Right cardiac atrium (tissue), 5 donors: ENCODE results near the gene MNT. TPM values are rescaled to one million over a fixed set of nuclear protein-coding genes. Genes with fewer than 3 reads are reported as not detected.
A peak's percentile ranks its signal among the peaks of the same experiment; 100 is the strongest.

Source experiments
- ATAC-seq, 2 donors: fragments of 200-7000 bp; cut with Tn5 transposase; one replicate each; pipeline versions ENCODE4 v1.8.0 to v1.9.1; 2020; ENCODE audit warnings: moderate library complexity in 2 of 2, mild to moderate bottlenecking in 1 of 2
- DNase-seq, 3 donors: peaks; one replicate each; pipeline ENCODE4 v3.0.0-alpha.2; 2020
- H3K27ac ChIP-seq: one replicate; pipeline ENCODE4 v1.5.1; 2013; ENCODE audit warnings: mild to moderate bottlenecking, low read length, control low read depth, moderate library complexity
- H3K27me3 ChIP-seq: one replicate; pipeline ENCODE4 v1.6.1; 2013; ENCODE audit not compliant: control insufficient read depth, insufficient read depth
- H3K4me1 ChIP-seq: one replicate; pipeline ENCODE4 v1.6.1; 2013; ENCODE audit warnings: low read length; ENCODE audit not compliant: control insufficient read depth, insufficient read depth
- H3K4me3 ChIP-seq: one replicate; pipeline ENCODE4 v1.5.1; 2013; ENCODE audit warnings: low read length, control low read depth
- H3K9me3 ChIP-seq: one replicate; pipeline ENCODE4 v1.6.1; 2013; ENCODE audit warnings: low read length; ENCODE audit not compliant: control insufficient read depth
- WGBS: extraction: QIAGEN DNeasy Blood & Tissue Kit; methylation state at CpG from one replicate; pipeline ENCODE4 v1.1.7; 2013; 5-methylcytosine and 5-hydroxymethylcytosine counted together
- intact Hi-C, 4 donors: fragments of 100-400 bp; cut with DNase I; formaldehyde crosslinking; loops; one replicate each; pipeline versions ENCODE4 v1.11.0 to v1.14.0; 2022 to 2023
- polyA plus RNA-seq: library from polyadenylated mRNA; stranded (reverse); fragments of 200-250 nt; gene quantifications from one replicate; pipeline ENCODE4 v1.2.3, GENCODE V29; 2013
- total RNA-seq, 4 donors: library from RNA; stranded (reverse); fragmentation: NEBNext Ultra II Directional; extraction: Animal tissue kit (Norgen Biotek cat#: 25700); gene quantifications; one replicate each; pipeline ENCODE4 v1.2.1, GENCODE V29; 2021
- donor health status: healthy with polysubstance abuse.
- donor health status: DM: no; HTN: yes; CAD: no.
- donor health status: DM: no; HTN: no; CAD: no.
- donor health status: DM: no; HTN: yes; CAD: no; lungs with severe emphysema.
- donor health status: DM: yes; HTN: yes; CAD: no.

MNT gene
- total and polyA plus RNA-seq, 5 donors, result 6.8 to 11.8 (median 10.6) TPM

DNA sequence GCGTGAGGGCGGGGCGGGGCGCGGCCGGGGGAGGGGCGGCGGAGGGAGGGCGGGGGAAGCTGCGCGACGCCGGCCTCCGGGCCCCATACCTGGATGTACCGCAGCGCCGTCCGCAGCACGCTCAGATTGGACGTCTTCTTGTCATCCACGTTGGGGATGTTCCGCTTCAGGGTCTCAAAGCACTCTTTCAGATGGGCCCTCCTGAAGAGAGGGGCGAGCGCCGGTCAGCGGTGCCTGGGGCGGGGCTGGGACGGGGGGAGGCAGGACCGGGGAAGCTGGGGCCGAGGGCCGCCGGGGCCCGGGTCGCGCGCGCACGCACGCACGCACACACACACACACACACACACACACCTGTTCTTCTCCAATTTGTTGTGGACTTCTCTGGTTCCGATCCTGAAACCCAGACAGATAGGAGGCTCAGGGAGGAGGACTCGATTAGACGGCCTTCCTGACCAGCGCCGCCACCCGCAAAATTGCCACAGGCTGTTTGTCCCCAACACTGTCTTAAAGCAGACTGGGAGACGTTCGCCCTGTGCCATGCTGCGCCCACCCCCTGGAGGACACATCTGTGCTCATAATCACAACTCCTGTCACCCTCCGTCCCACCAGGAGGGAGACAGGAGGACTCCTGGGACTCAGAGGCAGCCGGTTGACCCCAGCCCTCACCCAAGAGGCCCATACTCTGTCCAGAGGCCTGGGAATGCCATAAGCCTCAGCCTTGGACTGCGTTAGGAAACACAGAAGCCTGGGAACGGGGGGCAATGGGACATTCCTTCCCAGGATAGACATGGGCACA, 6.7 kb downstream of the MNT start:
- Histone ChIP-seq H3K27me3 (no peaks in the 10 kb centered on the region), H3K4me3 (peak overlapping the region; percentile 71), H3K9me3 (no peaks in the 10 kb centered on the region), H3K27ac (peak overlapping the region; percentile 22), H3K4me1 (peaks cover 21% of the 10 kb centered on the region)
- ATAC-seq (no peak), DNase-seq (peak in 2 of 3 donors; percentile 37 to 66)
- 23% methylated on average over 53 of the region's 53 CpGs for WGBS
- intact Hi-C loops, result no loop called here

DNA sequence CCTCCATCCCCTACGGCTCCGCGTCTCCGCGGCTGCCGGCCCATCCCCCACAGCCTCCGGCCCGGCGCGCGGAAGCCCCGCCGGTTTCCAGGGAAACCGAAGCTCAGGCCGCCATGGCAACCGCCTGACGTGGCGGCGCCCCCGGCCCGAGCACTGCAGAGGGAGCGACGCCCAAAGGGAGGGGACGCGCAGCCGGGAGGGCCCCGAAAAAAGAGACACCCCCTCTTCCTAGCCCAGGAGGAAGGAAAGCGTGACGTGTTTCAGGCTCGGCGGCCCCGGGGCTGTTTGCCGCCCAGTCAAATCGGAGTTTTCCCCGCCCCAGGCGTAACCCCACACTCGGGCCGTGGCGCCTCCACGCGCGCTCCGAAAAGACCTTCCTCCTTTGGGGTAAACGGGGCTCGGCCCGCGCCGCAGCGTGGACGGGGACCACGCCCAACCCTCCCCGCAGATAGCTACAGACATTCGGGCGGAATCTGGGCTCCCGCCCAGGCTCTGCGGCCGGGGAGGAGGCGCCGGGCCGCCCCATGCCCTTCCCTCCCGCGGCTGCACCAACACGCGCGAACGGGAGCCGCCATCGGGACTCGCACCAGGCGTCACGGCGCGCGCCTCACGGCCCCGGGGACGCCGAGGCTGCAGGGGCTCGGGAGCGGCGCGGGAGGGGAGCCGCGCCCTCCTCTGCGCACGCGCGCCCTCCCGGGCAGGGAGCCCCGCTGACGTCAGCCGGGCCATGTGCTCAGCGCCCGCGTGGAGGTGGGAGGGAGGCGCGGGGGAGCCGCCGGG, 7.5 kb downstream of the MNT start:
- no peaks in the 10 kb centered on the region for H3K27me3 ChIP-seq
- ATAC-seq (peak; percentile 49 to 66), DNase-seq (peak; percentile 92 to 97 (median 97))
- intact Hi-C loops, result no loop called here
- peaks cover 19% of the 10 kb centered on the region for H3K4me1 ChIP-seq
- H3K27ac ChIP-seq, result peak overlapping the region; percentile 85
- no peaks in the 10 kb centered on the region for H3K9me3 ChIP-seq
- WGBS, result under 1% methylated on average over 99 of the region's 99 CpGs
- peak overlapping the region; percentile 71 for H3K4me3 ChIP-seq

DNA sequence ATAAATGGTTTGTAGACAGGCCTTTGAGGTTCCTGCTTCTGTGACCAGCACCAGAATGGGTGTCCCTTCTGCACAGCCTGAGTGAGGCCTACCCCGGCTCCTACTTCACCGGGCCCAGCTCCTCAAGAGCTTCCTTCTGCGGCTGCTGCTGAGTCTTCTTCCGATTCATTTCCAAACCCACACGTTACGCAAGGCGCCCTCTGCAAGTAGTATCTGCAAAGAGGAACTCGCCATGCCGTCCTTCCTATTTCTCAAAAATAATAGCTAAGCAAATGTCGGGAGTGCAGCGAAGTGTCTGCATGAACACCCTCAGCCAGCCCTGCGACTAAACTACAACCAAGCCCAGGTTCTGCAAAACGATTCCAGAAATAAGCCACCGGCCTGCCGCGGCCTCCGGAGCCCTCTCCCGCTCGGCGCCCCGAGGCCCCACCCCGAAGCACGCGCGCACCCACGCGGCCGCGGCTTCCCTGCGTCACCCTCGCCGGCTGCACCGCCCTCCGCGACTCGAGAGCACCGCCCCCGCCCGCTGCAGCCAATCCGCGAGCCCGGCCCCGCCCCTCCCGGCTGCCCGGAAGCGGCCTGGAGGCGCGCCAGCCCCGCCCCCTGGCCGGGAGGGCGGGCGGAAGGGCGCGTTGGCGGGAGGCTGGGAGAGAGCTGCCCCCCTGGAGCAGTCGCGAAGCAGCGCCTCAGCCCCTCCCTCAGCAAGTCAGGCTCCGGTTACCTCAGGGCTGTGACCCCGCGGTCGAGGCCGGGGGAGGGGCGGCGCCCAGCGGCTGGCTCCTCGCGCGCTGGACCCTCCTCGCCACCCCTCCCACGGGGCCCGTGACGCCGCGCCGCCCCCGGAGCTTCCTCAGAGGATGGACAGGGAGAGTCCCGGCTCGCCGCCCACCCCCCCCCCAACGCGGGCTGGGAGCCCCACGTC, 8.3 kb downstream of the MNT start:
- H3K27ac ChIP-seq, result peak overlapping the region; percentile 85
- peak overlapping the region; percentile 71 for H3K4me3 ChIP-seq
- no peaks in the 10 kb centered on the region for H3K9me3 ChIP-seq
- H3K27me3 ChIP-seq, result no peaks in the 10 kb centered on the region
- intact Hi-C loops, result no loop called here
- peak; percentile 72 to 73 for ATAC-seq
- 1% methylated on average over 83 of the region's 83 CpGs for WGBS
- H3K4me1 ChIP-seq, result peaks cover 15% of the 10 kb centered on the region
- DNase-seq, result peak; percentile 96 to 99 (median 99)

DNA sequence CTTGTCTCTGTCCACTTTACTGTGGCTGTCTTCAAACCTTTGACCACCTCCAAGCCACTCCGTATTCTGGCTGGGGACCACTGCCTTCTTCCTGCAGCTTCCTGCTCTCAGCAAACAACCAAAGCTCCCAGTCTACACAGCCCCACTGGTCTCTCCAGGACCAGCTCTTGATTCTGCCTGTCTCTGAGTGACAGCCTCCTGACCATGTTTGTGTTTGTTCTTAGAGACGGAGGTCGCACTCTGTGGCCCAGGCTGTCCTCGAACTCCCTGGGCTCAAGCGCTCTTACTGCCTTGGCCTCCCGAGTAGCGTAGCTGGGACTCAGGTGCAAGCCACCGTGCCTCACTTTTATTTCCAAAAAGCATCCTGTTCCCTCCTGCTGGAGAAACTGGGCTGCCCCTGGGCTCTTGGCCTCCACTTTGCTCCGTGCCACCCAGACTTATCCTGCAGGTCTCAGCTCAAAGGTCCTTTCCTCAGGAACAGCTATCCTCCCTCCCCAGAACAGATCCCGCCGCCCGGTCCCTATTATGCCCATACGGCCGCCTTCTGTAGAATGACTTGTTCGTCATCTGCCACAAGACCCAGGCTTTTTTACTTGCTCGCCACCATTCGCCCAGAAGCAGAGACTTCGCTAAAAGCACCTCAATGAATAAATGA, 9.1 kb downstream of the MNT start:
- Histone ChIP-seq H3K27ac (peak overlapping the region; percentile 80), H3K4me1 (peaks cover 11% of the 10 kb centered on the region), H3K4me3 (no peak overlapping the region), H3K27me3 (no peaks in the 10 kb centered on the region), H3K9me3 (no peaks in the 10 kb centered on the region)
- no peak for ATAC-seq
- intact Hi-C loops, result loop anchor here in 1 of 4 donors (2.0 kb wide), 1 partner anchor 15 kb away; no protein-coding TSS in a partner anchor
- 72% methylated on average over 18 of the region's 18 CpGs for WGBS
- DNase-seq, result peak in 1 of 3 donors; percentile 40

DNA sequence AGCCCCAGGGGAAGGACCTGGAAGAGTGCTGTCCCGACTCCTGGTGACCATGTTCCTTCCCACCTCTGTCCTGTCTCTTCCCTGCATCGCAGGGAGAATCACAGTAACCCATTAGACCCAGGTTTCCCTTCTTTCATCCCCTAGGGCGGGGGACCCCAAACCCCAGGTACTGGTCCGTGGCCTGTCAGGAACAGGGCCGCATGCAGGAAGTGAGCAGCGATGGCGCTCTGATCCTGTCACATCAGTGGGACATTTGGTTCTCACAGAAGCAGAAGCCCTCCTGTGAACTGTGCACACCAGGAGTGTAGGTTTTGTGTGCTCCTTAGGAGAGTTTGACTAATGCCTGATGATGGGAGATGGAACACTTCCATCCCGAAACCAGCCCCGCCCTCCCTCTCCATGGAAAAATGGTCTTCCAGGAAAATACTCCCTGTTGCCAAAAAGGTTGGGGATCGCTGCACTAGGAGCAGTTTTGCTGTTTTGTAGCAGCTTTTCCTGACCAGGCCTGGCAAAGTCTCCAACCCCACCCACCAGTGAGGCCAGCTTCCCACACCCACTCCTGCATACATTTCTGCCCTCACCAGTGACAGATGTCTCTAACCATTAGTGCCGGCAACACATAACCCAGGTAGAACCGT, 10.5 kb downstream of the MNT start:
- H3K27ac ChIP-seq, result no peak overlapping the region
- no peaks in the 10 kb centered on the region for H3K9me3 ChIP-seq
- no peak overlapping the region for H3K4me3 ChIP-seq
- WGBS, result 73% methylated on average over 12 of the region's 12 CpGs
- DNase-seq (peak in 2 of 3 donors; percentile 61 to 78), ATAC-seq (peak in 1 of 2 donors; percentile 12)
- H3K4me1 ChIP-seq, result peaks cover 3% of the 10 kb centered on the region
- intact Hi-C loops, result loop anchor here in 1 of 4 donors (2.0 kb wide), 1 partner anchor 16 kb away; no protein-coding TSS in a partner anchor
- no peaks in the 10 kb centered on the region for H3K27me3 ChIP-seq

DNA sequence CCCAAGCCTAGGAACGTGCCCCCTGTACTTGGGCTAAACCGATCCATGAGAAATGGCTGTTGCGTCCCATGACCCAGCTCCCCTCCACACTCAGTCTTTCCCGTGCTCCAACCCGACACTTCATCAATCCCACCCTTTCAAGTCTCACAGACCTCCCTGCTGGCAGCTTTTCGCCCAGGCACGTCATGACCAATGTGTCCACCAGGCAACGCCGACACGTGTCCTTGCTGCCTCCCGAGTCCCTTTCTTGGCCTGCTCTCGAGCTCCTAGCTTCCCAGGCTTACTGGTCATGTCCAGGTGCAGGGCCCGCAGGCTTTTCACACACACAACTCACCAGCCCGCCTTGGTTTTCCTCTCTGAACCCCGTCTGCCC, 12.2 kb downstream of the MNT start:
- WGBS, result 90% methylated on average over 15 of the region's 15 CpGs
- intact Hi-C loops, result no loop called here
- Histone ChIP-seq H3K9me3 (no peaks in the 10 kb centered on the region), H3K27me3 (no peaks in the 10 kb centered on the region), H3K4me3 (no peak overlapping the region), H3K27ac (no peak overlapping the region), H3K4me1 (no peaks in the 10 kb centered on the region)
- DNase-seq (no peak), ATAC-seq (no peak)

DNA sequence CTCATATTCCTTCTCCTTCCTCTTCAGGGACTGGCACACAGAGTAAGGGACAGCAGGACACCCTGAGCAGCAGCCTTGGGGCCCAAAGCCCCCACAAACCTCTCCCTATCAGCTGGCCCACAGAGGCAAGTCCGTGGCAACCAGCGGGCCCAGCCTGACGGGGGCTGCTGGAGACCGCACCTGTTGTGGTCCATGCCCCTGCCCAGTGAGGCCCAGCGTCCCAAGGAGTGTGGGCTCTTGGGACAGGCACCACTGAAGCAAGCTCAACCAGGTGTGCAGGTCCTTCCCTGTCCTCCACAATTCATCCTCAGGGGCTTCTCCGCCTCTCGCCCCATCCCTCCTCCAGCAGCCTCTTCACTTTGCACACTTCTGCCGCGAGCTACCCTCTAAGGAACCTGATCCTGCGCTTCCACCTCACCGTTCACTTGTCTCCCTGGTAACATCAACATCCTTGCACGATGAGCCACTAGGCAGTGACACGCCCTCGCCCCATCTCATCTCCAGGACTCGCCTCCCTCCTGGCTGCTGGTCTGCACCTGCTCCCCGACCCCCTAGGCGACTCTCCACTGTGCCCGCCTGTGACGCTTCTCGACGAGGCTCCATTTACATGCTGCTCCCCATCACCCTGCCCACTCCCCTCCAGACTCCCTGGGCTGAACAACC, 12.7 kb downstream of the MNT start:
- H3K27me3 ChIP-seq, result no peaks in the 10 kb centered on the region
- H3K9me3 ChIP-seq, result no peaks in the 10 kb centered on the region
- no peak overlapping the region for H3K27ac ChIP-seq
- WGBS, result 86% methylated on average over 21 of the region's 21 CpGs
- DNase-seq (peak in 1 of 3 donors; percentile 28), ATAC-seq (no peak)
- intact Hi-C loops, result no loop called here
- no peaks in the 10 kb centered on the region for H3K4me1 ChIP-seq
- H3K4me3 ChIP-seq, result no peak overlapping the region

DNA sequence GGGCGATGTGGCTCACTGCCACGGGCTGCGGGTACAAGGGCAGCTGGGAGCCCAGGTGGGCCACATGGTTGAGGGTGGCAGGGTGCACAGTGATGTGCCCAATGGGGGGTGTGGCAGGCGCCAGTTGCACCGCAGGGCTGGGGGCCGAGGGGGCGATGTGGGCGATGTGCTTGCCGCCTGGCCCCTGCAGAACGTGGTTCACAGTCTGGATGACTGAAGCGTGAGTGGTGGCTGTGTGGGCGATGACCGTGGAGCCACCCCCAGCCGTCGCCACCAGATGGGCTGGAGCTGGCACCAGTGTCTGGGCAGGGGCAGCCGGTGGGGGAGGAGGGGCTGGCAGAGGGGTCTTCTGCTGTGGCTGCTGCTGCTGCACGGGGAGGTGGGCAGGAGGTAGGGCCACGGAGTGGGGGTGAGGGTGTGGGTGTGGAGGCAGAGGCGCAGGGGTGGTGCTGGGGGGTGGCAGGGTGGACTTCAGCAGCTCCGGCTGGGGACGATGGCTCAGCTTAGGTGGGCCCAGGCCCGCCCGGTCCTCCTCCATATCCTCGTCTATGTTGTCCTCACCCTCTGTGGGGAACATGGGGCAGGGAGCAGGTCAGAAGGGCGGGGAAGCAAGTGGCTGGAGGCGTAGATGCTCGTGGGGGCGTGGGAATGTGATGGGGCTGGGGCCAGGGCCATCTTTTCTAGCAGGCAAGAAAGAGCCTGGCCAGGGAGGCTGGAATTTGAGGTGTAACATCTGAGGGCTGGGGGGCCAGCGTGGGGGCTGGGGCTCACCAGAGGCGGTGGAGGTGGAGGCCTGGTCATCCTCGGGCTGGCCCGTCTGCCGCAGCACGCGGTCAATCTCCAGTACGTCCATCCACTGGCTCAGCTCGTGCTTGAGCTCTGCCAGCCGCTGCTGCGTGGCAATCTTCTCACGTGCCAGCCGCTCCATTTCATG, 13.5 kb downstream of the MNT start:
- ATAC-seq (no peak), DNase-seq (peak in 1 of 3 donors; percentile 58)
- H3K4me3 ChIP-seq, result no peak overlapping the region
- no peaks in the 10 kb centered on the region for H3K4me1 ChIP-seq
- H3K27me3 ChIP-seq, result no peaks in the 10 kb centered on the region
- no peaks in the 10 kb centered on the region for H3K9me3 ChIP-seq
- intact Hi-C loops, result no loop called here
- no peak overlapping the region for H3K27ac ChIP-seq
- 90% methylated on average over 41 of the region's 41 CpGs for WGBS
